ENCODE measurements around the gene SOBP. TPM values are rescaled to one million over a fixed set of nuclear protein-coding genes. Genes with fewer than 3 reads are reported as not detected.

The SOBP gene
- polyA plus RNA-seq, 4 donors, result 1.1 to 1.6 (median 1.1) TPM; not detected in 1

DNA sequence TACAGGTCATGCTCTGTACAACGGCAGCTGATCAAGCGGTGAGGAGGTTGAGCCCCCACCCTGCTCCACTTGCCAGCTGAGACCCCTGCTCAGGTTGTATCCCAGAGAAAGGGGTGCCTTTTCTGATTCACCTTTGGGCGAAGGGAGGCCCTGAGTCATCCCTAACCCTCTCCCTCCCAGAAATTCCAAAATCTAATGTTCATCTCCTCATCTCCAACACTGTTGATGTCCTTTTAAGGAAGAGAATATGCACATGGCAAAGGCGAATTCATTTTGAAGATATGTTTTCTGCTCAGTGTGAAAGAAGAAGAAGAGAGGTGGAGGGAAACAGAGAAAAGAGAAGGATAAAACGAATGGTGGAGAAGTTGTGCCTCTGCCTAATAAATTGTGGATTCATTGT is 213.7 kb downstream of the SOBP start:
- H3K4me3 ChIP-seq (ENCODE audit: low read depth in 1 of 3, low read length in 3 of 3), result no peak overlapping the region
- FAIRE-seq (no peak), DNase-seq (no peak)
- no peaks in the 10 kb centered on the region for H3K27me3 ChIP-seq (ENCODE audit: control insufficient read depth in 3 of 3, insufficient read depth in 3 of 3, low read length in 3 of 3)
- H3K9me3 ChIP-seq (ENCODE audit: control insufficient read depth in 2 of 2, insufficient read depth in 1 of 2, low read depth in 1 of 2, low read length in 1 of 2), result no peaks in the 10 kb centered on the region
- H3K27ac ChIP-seq (ENCODE audit: low read depth in 1 of 3, low read length in 2 of 3), result no peak overlapping the region
- H3K36me3 ChIP-seq (ENCODE audit: control insufficient read depth in 3 of 3, insufficient read depth in 2 of 3, low read depth in 1 of 3, low read length in 3 of 3), result peaks cover 3 to 34% (median 4%) of the 10 kb centered on the region in 3 donors
- 90 to 93% (median 91%) methylated on average over 5 of the region's 5 CpGs for WGBS, 3 donors
- H3K4me1 ChIP-seq (ENCODE audit: control insufficient read depth in 3 of 3, insufficient read depth in 2 of 3, low read depth in 1 of 3, low read length in 2 of 3), result peaks cover 0 to 4% (median 0%) of the 10 kb centered on the region in 3 donors

DNA sequence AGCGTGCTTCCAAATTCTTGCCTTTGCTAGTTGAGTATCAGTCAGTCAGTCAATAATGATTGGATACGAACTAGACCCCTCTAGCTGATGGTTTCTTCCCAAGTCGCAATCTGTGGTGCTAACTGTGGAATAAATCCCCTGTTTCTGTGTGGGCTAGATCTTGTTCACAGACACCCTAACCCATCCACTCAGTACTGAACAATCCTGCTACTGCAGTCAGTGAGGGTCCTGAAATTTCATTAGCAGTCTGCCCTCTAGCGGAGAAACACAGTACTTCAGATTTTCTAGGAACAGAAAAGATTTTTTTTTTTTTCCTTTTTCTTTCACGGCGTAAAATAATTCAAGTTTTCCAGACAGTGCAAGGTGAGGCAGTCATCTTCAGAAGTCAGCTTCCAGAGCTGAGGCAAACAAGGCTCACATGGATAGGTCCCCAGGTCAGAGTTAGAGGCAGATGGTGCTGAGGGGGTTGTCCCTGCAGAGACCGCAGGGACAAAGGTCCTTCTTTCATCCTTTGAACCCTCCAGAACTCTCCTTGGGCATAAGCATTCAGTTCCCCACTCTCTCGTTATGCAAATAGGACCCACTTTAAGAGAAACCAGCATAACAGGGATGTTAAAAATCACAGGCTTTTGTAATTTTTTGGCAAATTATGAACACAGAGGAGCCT is 214.6 kb downstream of the SOBP start:
- 40 to 46% (median 41%) methylated on average over 8 of the region's 8 CpGs for WGBS, 3 donors
- H3K27me3 ChIP-seq (ENCODE audit: control insufficient read depth in 3 of 3, insufficient read depth in 3 of 3, low read length in 3 of 3), result no peaks in the 10 kb centered on the region
- H3K36me3 ChIP-seq (ENCODE audit: control insufficient read depth in 3 of 3, insufficient read depth in 2 of 3, low read depth in 1 of 3, low read length in 3 of 3), result peaks cover 3 to 39% (median 4%) of the 10 kb centered on the region in 3 donors
- no peak overlapping the region for H3K27ac ChIP-seq (ENCODE audit: low read depth in 1 of 3, low read length in 2 of 3)
- DNase-seq (peak in 1 of 2 donors; percentile 61), FAIRE-seq (no peak)
- H3K9me3 ChIP-seq (ENCODE audit: control insufficient read depth in 2 of 2, insufficient read depth in 1 of 2, low read depth in 1 of 2, low read length in 1 of 2), result no peaks in the 10 kb centered on the region
- peaks cover 0 to 4% (median 0%) of the 10 kb centered on the region in 3 donors for H3K4me1 ChIP-seq (ENCODE audit: control insufficient read depth in 3 of 3, insufficient read depth in 2 of 3, low read depth in 1 of 3, low read length in 2 of 3)
- no peak overlapping the region for H3K4me3 ChIP-seq (ENCODE audit: low read depth in 1 of 3, low read length in 3 of 3)

DNA sequence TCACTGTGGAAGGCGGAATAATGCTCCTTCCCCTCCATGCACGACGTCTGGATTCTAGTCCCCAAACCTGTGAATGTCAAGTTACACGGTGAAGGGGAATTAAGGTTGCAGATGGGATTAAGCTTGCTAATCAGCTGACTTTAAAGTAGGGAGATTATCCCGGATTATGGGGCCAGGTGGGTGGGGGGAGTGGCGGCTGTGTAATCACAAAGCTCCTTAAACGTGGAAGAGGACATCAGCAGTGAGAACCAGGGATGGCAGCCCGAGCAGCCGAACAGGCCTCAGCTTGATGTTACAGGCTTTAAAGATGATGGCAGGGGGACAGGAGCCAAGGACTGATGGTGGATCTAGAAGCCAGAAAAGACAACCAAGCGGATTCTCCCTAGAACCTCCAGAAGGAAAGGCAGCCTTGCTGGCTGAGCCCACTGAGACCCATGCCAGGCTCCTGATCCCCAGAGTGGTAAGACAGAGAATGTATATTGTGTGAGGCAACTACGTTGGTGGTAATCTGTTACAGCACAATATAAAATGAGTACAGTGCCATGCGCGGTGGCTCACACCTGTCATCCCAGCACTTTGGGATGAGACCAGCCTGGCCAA is 216.7 kb downstream of the SOBP start:
- 80 to 87% (median 80%) methylated on average over 13 of the region's 13 CpGs for WGBS, 3 donors
- Histone ChIP-seq H3K4me1 (ENCODE audit: control insufficient read depth in 3 of 3, insufficient read depth in 2 of 3, low read depth in 1 of 3, low read length in 2 of 3) (peaks cover 0 to 4% (median 0%) of the 10 kb centered on the region in 3 donors), H3K9me3 (ENCODE audit: control insufficient read depth in 2 of 2, insufficient read depth in 1 of 2, low read depth in 1 of 2, low read length in 1 of 2) (no peaks in the 10 kb centered on the region), H3K27ac (ENCODE audit: low read depth in 1 of 3, low read length in 2 of 3) (no peak overlapping the region), H3K27me3 (ENCODE audit: control insufficient read depth in 3 of 3, insufficient read depth in 3 of 3, low read length in 3 of 3) (no peaks in the 10 kb centered on the region), H3K4me3 (ENCODE audit: low read depth in 1 of 3, low read length in 3 of 3) (no peak overlapping the region), H3K36me3 (ENCODE audit: control insufficient read depth in 3 of 3, insufficient read depth in 2 of 3, low read depth in 1 of 3, low read length in 3 of 3) (peaks cover 3 to 40% (median 4%) of the 10 kb centered on the region in 3 donors)
- no peak for DNase-seq
- no peak for FAIRE-seq

DNA sequence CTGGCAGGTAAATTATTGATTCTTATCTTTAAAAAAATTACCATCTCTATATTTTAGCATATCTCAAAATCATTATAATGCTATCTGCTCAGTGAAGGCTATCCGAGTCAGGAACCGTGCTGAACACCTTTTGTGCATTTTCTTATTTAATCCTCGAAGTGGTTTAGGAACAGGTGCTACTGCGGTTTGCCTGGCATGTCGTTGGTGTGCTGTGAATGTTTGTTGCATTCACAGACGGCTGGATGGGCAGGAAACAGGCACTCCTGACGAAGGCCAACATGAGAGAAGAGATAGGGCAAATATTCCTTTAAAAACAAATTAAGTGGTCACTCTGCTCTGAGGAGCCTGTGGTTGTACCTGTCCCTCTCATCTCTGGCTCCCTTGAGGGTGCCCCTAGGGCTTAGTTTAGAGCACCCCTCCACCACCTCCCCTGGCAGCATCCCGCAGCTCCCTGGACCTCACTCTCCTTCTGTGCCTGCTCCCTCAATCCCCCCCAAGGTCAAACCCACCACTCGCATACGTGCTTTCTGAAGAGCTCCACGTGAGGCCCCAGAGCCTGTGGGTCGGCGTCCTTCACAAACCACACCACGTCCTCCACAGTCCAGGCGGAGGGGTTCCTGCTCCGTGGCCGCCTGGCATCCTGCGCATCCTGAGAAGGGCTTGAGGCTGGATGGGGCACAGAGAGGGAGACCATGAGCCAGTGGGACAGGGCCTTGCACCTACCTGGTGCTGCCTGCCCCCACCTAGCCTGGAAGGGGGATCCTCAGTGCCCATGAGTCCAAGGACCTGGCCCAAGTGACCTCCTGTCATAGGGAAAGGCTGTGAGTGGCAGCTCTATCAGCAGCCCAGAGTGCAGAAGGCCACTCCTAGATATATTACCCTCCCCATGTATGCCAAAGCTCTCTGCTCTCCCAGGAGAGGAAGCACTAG is 217.7 kb downstream of the SOBP start:
- Histone ChIP-seq H3K27ac (ENCODE audit: low read depth in 1 of 3, low read length in 2 of 3) (no peak overlapping the region), H3K4me1 (ENCODE audit: control insufficient read depth in 3 of 3, insufficient read depth in 2 of 3, low read depth in 1 of 3, low read length in 2 of 3) (peaks cover 0 to 7% (median 0%) of the 10 kb centered on the region in 3 donors), H3K4me3 (ENCODE audit: low read depth in 1 of 3, low read length in 3 of 3) (no peak overlapping the region), H3K27me3 (ENCODE audit: control insufficient read depth in 3 of 3, insufficient read depth in 3 of 3, low read length in 3 of 3) (no peaks in the 10 kb centered on the region), H3K9me3 (ENCODE audit: control insufficient read depth in 2 of 2, insufficient read depth in 1 of 2, low read depth in 1 of 2, low read length in 1 of 2) (no peaks in the 10 kb centered on the region), H3K36me3 (ENCODE audit: control insufficient read depth in 3 of 3, insufficient read depth in 2 of 3, low read depth in 1 of 3, low read length in 3 of 3) (peaks cover 0 to 45% (median 4%) of the 10 kb centered on the region in 3 donors)
- FAIRE-seq (no peak), DNase-seq (no peak)
- 87 to 93% (median 90%) methylated on average over 18 of the region's 18 CpGs for WGBS, 3 donors

DNA sequence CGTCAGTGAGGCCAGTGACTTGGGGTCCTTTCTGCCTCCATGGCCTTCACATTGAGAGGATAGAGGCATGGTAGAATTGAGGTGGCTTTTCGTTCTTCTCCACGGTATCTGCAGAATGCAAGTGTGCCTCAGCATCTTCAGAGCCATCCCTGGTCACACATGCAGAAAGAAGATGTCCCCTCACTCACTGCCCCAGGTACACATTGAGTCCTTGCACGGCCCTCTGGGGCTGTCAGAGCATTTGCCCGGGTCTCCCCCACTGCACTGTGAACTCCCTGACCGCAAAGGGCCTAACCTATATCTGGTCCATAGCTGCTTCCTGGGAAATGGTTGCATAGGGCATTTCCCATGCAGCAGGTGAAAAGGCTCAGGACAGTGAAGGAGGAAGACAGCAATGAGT is 218.5 kb downstream of the SOBP start:
- DNase-seq (no peak), FAIRE-seq (no peak)
- peaks cover 0 to 47% (median 4%) of the 10 kb centered on the region in 3 donors for H3K36me3 ChIP-seq (ENCODE audit: control insufficient read depth in 3 of 3, insufficient read depth in 2 of 3, low read depth in 1 of 3, low read length in 3 of 3)
- WGBS, 3 donors, result 77 to 85% (median 79%) methylated on average over 6 of the region's 6 CpGs
- H3K4me1 ChIP-seq (ENCODE audit: control insufficient read depth in 3 of 3, insufficient read depth in 2 of 3, low read depth in 1 of 3, low read length in 2 of 3), result peaks cover 0 to 11% (median 0%) of the 10 kb centered on the region in 3 donors
- H3K27me3 ChIP-seq (ENCODE audit: control insufficient read depth in 3 of 3, insufficient read depth in 3 of 3, low read length in 3 of 3), result no peaks in the 10 kb centered on the region
- no peaks in the 10 kb centered on the region for H3K9me3 ChIP-seq (ENCODE audit: control insufficient read depth in 2 of 2, insufficient read depth in 1 of 2, low read depth in 1 of 2, low read length in 1 of 2)
- H3K4me3 ChIP-seq (ENCODE audit: low read depth in 1 of 3, low read length in 3 of 3), result no peak overlapping the region
- no peak overlapping the region for H3K27ac ChIP-seq (ENCODE audit: low read depth in 1 of 3, low read length in 2 of 3)

DNA sequence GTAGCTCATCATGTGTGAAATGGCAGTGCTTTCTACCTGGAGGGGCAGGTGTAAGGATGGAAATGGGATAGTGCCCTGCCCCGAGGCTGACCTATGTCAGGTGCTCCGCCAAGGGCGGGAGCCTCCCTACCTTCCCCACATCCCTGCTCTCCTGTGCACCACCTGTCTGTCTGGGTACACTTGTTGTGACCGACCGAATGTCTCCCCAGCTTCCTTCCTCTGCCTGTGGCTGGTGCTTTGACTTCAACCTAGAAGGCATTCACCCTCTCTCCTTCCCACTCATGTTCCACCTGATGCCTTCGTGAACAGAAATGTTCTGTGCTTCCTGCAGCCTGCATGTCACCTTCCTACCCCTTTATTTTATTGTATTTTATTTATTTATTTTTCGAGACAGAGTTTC is 219.4 kb downstream of the SOBP start:
- H3K27me3 ChIP-seq (ENCODE audit: control insufficient read depth in 3 of 3, insufficient read depth in 3 of 3, low read length in 3 of 3), result no peaks in the 10 kb centered on the region
- FAIRE-seq, result no peak
- DNase-seq, result no peak
- no peak overlapping the region for H3K4me3 ChIP-seq (ENCODE audit: low read depth in 1 of 3, low read length in 3 of 3)
- 79 to 84% (median 83%) methylated on average over 7 of the region's 7 CpGs for WGBS, 3 donors
- H3K4me1 ChIP-seq (ENCODE audit: control insufficient read depth in 3 of 3, insufficient read depth in 2 of 3, low read depth in 1 of 3, low read length in 2 of 3), result peaks cover 0 to 14% (median 0%) of the 10 kb centered on the region in 3 donors
- no peaks in the 10 kb centered on the region for H3K9me3 ChIP-seq (ENCODE audit: control insufficient read depth in 2 of 2, insufficient read depth in 1 of 2, low read depth in 1 of 2, low read length in 1 of 2)
- no peak overlapping the region for H3K27ac ChIP-seq (ENCODE audit: low read depth in 1 of 3, low read length in 2 of 3)
- H3K36me3 ChIP-seq (ENCODE audit: control insufficient read depth in 3 of 3, insufficient read depth in 2 of 3, low read depth in 1 of 3, low read length in 3 of 3), result peaks cover 0 to 51% (median 4%) of the 10 kb centered on the region in 3 donors

Other genes starting within 250 kb of the SOBP start
- 10 to 100 TPM in 2 of 4 donors, 1 to 10 TPM in 2; 6.5 to 14.8 (median 11.6) TPM for gene PDSS2, start 30.6 kb upstream of the SOBP start, polyA plus RNA-seq